ENCODE data around the gene ZNF132.
"Not testable (repeated sequence)": the region's sequence is repeated elsewhere in the genome, so short reads cannot be mapped to it uniquely, and the experiment has no call there.

The ZNF132 gene

GRCh38 chr19:58439576-58440554, at the start of gene ZNF132:
ZNF132 (minus strand) TSS chr19:58440153; CDS start chr19:58439821, 332 bp downstream.
- peak; percentile 88 for DNase-seq

- DNase-seq: not testable (repeated sequence)
These were observed 44.4 kb upstream of the ZNF132 start for GRCh38 chr19:58484349-58484748.

GRCh38 chr19:58483776-58484175, 43.8 kb upstream of the ZNF132 start:
- DNase-seq: no peak

- DNase-seq: no peak
These were observed 42.4 kb upstream of the ZNF132 start for GRCh38 chr19:58482372-58482771.

GRCh38 chr19:58480831-58481230, 40.9 kb upstream of the ZNF132 start:
- no peak for DNase-seq

GRCh38 chr19:58480481-58480830, 40.5 kb upstream of the ZNF132 start:
- DNase-seq: no peak

- DNase-seq: no peak
These were observed 40.0 kb upstream of the ZNF132 start for GRCh38 chr19:58479736-58480480.

GRCh38 chr19:58479303-58479702, 39.4 kb upstream of the ZNF132 start:
- no peak for DNase-seq

- DNase-seq: no peak
These were observed 37.9 kb upstream of the ZNF132 start for GRCh38 chr19:58477871-58478270.

GRCh38 chr19:58477130-58477529, 37.2 kb upstream of the ZNF132 start:
- DNase-seq: no peak

- DNase-seq: no peak
These were observed 36.6 kb upstream of the ZNF132 start for GRCh38 chr19:58476498-58477015.

GRCh38 chr19:58475714-58476497, 36.0 kb upstream of the ZNF132 start, which contains the start of gene ZNF446:
ZNF446 (plus strand) TSS chr19:58476352; CDS start chr19:58477219, 867 bp downstream.
- DNase-seq: peak; percentile 93

GRCh38 chr19:58474997-58475713, 35.2 kb upstream of the ZNF132 start:
- DNase-seq: no peak

GRCh38 chr19:58474291-58474996, 34.5 kb upstream of the ZNF132 start:
- no peak for DNase-seq

- no peak for DNase-seq
These were observed 33.8 kb upstream of the ZNF132 start for GRCh38 chr19:58473775-58474174.

GRCh38 chr19:58471736-58472135, 31.8 kb upstream of the ZNF132 start:
- no peak for DNase-seq

- DNase-seq: not testable (repeated sequence)
These were observed 31.0 kb upstream of the ZNF132 start for GRCh38 chr19:58470837-58471543.

GRCh38 chr19:58469241-58470013, 29.5 kb upstream of the ZNF132 start:
- no peak for DNase-seq

- DNase-seq: no peak
These were observed 28.4 kb upstream of the ZNF132 start for GRCh38 chr19:58468216-58468839.
